ENCODE results near the gene TBL1Y.
"Not testable (repeated sequence)": the region's sequence is repeated elsewhere in the genome, so short reads cannot be mapped to it uniquely, and the experiment has no call there.

The TBL1Y gene

GRCh38 chrY:6974971-6975370 lies 64.5 kb downstream of the TBL1Y start:
- no peak for DNase-seq

DNA sequence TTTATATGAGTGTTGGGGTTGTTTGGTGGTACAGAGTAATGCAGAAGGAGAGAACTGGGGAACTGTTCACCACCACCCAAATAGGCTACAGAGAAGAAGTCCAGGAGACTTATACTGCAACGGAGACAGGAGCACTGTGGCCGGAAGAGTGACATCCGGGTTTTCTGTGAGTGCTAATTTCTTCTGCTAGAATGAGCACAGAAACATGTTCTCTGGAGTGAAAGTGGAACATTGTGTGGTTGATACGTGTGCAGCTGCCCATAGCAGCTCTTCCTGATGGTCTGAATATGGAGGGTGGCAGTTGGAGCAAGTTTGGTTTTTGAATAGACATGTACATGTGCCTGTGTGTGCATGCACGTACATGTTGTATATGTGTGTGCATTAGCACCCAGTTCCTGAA lies 67.3 kb downstream of the TBL1Y start:
- no peak for DNase-seq

GRCh38 chrY:6983221-6983620 lies 72.7 kb downstream of the TBL1Y start:
- DNase-seq, result no peak

DNA sequence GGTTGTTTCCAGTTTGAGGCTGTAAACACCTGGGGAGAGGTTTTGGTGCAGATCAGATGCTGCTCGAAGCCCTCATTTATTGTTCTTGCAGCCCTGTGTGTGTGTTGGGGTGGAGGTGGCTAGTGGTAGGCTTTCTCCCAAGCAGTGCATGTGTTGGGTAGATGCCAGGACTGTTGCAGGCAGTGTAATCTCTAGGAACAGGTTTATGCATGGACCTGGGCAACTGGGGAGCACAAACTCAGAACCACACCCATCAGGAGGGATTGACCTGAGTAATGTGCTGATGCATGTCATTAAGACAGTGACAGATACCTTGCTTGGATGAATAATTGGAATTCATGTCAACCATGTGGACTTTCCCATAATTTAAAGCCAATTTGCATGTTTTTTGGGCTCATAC lies 77.3 kb downstream of the TBL1Y start:
- no peak for DNase-seq

- DNase-seq, result no peak
Measured at GRCh38 chrY:6989886-6990620, 79.6 kb downstream of the TBL1Y start.

- no peak for DNase-seq
Measured at GRCh38 chrY:6992041-6992440, 81.5 kb downstream of the TBL1Y start.

- DNase-seq, result no peak
Measured at GRCh38 chrY:6995987-6996386, 85.5 kb downstream of the TBL1Y start.

DNA sequence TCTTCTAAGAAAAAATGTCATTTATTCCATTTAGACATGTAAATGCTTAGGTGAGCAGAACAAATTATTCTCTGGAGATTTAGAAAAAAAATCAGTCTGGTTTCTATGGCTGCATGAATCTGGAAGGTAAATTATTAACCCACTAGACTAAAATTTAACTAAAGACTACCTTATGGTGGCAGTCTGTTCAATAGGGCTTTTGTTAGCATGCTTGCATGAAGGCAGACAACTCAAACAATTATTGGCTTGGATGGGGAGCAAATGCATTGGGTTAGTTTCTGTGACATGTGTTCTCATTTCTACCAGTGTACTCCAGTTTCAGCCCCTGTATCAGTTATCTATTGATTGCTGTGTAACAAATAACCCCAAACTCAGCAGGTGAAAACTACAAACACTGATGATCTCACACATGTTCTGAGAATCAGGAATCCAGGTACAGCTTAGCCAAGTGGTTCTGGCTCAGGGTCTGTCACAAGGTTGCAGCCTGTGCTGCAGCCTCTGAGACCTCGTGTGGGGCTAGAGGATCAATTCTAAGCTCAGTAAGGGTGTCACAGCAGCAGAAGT lies 87.1 kb downstream of the TBL1Y start:
- no peak for DNase-seq

DNA sequence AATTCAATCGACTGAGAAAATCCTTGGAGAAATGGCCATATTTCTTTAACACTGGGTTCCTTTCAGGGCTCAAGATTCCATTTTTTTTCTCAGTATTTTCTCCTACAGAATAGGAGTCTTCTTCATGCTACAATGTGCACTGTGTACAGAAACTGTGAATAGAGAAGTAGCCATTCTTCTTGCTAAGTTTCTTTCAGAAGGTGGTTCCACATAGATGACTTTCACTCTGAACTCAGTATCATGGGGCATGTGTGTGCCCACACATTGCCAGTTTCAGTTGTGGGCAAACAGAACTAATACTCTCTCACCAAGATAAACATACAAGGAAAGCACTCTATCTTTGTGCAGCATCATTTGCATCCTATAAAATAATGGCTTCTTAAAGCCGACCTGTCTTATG lies 89.4 kb downstream of the TBL1Y start:
- no peak for DNase-seq

- no peak for DNase-seq
Measured at GRCh38 chrY:7002581-7002980, 92.1 kb downstream of the TBL1Y start.

DNA sequence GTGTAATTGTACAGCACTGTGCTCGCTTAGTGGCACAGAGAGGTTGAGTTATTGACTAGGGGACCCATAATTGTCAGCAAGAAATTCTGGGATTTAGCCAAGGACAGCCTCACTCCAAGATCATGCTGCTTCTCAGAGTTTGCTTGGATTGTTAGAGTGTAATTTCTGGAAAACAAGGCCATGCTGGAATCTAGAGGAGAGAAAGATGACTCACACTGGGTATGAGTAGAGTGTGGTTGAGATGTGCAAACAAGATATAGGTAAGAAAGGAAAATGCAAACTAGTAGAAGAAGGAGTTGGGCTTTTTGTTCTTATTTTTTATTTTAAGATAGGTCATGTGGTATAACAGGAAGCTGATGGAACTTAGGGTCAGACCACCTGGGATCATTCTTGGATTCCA lies 97.4 kb downstream of the TBL1Y start:
- DNase-seq, result no peak

DNA sequence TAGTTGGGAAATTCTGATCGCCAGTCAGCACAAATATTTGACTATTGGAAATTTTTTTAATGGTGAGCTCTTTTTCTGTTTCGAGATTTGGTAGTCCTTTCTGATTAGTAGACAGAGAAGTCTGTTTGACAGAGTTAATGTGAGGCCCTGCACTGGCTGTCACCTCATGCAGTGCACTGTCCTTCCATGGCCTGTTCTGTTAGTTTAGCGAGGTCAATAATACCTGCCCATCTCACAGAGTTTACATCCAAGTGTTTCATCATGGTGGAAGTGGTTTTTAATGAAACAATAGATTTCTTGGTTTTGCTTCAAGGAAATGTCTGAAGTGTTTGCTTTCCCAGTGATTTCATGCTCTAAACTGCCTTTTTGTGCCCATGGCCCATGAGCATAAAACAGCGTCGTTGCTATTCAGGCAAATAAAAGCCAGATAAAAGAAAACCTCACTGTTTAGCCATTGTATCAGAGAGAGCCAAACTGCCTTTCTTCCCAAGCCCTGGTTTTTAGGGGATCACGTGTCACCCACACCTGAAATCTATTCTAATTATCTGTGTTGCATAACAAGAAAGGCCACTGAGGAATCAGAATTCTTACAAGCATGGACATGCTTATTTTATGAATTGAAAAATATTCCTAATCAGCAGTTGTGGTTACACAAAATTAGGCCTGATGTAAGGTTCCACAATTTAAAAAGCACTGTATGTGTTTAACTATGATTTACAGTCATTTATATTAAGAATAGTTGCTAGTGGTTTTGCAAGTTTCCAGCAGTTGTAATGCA lies 98.3 kb downstream of the TBL1Y start:
- DNase-seq, result no peak

GRCh38 chrY:7013051-7013450 lies 102.6 kb downstream of the TBL1Y start:
- no peak for DNase-seq

DNA sequence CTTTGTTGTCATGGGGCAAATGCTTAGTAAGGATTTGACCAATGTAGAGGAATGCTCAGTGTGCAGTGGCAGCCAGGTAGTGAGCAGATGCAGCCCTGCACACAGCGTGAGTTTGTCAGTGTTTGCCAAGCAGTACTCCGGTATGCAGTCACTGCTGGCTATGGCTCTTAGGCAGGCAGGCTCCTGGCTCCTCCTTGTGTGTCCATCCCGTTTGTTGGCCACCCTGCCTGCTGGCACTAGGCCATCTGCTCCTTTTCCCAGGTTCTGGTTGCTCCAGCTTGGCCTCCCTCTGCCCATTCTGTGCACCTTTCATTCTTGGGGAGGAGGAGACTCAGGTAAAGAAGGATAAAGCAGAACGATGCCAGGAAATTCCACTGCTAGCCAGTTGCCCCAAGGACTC lies 106.0 kb downstream of the TBL1Y start:
- DNase-seq, result no peak

- DNase-seq, result no peak
Measured at GRCh38 chrY:7017244-7018080, 107.0 kb downstream of the TBL1Y start.

- no peak for DNase-seq
Measured at GRCh38 chrY:7039037-7039436, 128.5 kb downstream of the TBL1Y start.

DNA sequence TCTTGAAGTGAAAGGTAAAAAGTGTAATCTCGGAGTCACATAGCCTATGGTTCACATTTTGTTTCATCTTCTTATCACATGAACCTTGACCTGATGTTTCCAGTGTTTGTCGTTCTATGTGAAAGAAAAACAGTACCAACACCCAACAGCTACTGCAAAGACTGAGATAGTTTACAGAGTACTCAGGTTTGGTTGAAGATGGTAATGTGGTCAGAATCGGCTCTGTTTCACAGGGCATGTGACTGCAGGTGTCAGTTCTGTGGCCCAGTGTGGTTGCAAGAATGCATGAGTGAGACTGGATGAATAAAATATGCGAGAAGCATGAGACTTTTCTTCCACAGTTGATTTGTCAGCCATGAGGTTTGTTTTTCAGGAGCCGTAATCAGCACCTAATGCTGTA lies 130.2 kb downstream of the TBL1Y start:
- DNase-seq, result no peak

GRCh38 chrY:7041983-7042382 lies 131.5 kb downstream of the TBL1Y start:
- DNase-seq, result no peak

DNA sequence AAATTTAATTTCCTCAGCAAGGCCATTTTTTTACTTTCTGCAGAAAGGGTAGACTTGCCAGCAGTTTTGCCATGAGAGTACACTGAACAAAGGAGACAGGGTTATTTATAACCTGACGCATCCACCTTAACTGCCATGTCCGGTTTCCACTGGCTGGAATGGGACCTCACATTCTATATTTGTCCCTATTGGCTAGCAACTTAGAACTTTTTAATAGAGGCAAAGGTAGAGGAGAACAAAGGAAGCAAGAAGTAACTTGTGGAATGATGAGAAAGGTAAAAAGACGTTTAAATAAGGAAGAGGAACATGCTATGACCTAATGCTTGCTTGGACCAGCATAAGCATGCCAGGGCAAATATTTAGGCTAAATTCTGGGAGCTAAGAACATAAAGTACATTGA lies 142.0 kb downstream of the TBL1Y start:
- DNase-seq, result not testable (repeated sequence)

DNA sequence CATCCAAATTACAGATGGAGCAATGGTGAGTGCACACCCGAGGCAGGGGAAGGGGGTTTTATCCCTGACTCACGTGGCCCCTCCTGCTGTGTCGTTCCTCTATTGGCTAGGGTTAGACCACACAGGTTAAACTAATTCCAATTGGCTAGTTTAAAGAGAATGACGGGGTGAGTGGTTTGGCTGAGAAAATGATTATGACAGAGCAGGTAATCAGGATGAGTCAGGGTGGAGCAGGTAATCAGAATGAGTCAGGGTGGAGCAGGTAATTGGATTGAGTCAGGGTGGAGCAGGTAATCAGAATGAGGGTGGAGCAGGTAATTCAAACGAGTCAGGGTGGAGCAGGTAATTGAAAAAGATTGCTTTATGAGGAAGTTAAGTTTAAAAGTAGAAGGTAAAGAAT lies 146.4 kb downstream of the TBL1Y start:
- DNase-seq, result no peak

DNA sequence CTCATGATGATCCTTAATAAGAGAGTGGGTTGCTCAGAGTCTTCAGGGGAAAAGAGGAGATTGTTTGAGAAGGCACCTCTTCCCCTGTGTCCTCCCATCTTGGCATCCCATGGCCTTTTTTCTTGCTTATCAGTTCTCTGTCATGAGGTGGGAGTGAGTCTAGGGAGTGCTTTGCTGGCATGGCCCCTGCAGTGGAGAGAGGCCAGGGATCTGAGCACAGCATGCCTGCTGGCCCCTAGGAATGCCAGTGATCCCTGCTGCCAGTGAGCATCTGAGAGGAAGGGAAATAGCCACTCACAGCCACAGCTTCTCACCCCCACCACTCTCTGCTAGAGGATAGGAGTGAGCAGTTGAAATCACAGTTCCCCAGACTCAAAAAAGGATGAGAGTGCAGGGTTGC lies 168.2 kb downstream of the TBL1Y start:
- no peak for DNase-seq

DNA sequence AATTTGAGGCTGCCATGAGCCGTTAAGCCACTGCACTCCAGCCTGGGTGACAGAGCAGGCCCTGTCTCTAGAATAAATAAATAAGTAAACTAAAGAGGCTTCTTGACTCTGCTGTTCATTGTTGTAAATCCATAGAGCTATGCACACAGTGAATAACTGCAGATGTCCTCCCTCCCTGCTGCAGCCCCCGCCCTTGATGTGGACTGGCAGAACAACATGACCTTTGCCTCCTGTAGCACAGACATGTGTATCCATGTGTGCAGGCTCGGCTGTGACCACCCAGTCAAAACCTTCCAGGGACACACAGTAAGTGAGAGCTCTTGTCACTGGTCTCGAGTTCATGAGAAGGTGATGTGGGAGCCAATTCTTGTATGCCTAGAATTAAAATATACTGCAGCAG lies 170.1 kb downstream of the TBL1Y start:
- DNase-seq, result not testable (repeated sequence)

DNA sequence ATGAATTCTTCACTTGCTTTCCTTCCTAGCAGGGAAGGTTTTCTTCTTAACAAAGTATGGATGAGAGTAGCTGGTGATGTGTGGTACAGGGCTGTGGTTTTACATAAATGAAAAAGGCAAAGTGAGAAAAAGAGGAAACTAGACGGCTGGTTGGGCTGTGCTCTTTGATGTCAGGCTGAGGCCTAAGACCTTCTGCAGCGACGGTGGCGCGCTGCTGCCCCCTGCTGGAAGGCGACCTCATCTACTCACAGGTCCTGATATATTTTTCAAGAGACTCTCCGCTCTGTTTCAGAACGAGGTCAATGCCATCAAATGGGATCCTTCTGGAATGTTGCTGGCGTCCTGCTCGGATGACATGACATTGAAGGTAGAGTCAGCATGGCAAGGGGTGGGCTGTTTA lies 175.1 kb downstream of the TBL1Y start:
- no peak for DNase-seq
